Astrocyte (in vitro differentiated cells and primary cell): ENCODE results near the gene CLOCK. TPM values are rescaled to one million over a fixed set of nuclear protein-coding genes. Genes with fewer than 3 reads are reported as not detected.

Source experiments
- DNase-seq: peaks from one replicate; pipeline ENCODE4 v3.0.0-alpha.2; 2010; ENCODE audit warnings: low read depth
- FAIRE-seq: peaks from 2 replicates; lab custom pipeline; 2011; peaks lifted over from hg19 to GRCh38; lab: Jason Lieb, UNC
- H2AFZ ChIP-seq: 2 replicates; pipeline ENCODE4 v1.6.0; 2012; ENCODE audit warnings: low read depth, low read length, inconsistent platforms
- H3K27ac ChIP-seq: 2 replicates; pipeline ENCODE4 v1.5.1; 2011; ENCODE audit warnings: low read depth, low read length, inconsistent platforms
- H3K27me3 ChIP-seq: 2 replicates; pipeline ENCODE4 v1.6.0; 2011; ENCODE audit warnings: low read length, inconsistent platforms; ENCODE audit not compliant: insufficient read depth
- H3K36me3 ChIP-seq: 2 replicates; pipeline ENCODE4 v1.5.1; 2011; ENCODE audit warnings: low read length, inconsistent platforms; ENCODE audit not compliant: insufficient read depth
- H3K4me1 ChIP-seq: 2 replicates; pipeline ENCODE4 v1.5.1; 2011; ENCODE audit warnings: low read length, inconsistent platforms; ENCODE audit not compliant: insufficient read depth
- H3K4me2 ChIP-seq: 2 replicates; pipeline ENCODE4 v1.6.0; 2012; ENCODE audit warnings: low read length, inconsistent platforms
- H3K4me3 ChIP-seq: 2 replicates; pipeline ENCODE4 v1.5.1; 2011; ENCODE audit warnings: low read depth, mild to moderate bottlenecking, low read length, inconsistent platforms; ENCODE audit not compliant: insufficient read depth
- H3K79me2 ChIP-seq: 2 replicates; pipeline ENCODE4 v1.6.0; 2012; ENCODE audit warnings: mild to moderate bottlenecking, low read length, inconsistent platforms; ENCODE audit not compliant: insufficient read depth
- H3K9ac ChIP-seq: 2 replicates; pipeline ENCODE4 v1.6.0; 2012; ENCODE audit warnings: mild to moderate bottlenecking, low read length, inconsistent platforms
- H3K9me3 ChIP-seq: 2 replicates; pipeline ENCODE4 v1.5.1; 2012; ENCODE audit warnings: low read depth, mild to moderate bottlenecking, low read length, inconsistent platforms; ENCODE audit not compliant: insufficient read depth
- H4K20me1 ChIP-seq: 2 replicates; pipeline ENCODE4 v1.6.0; 2012; ENCODE audit warnings: low read length, inconsistent platforms; ENCODE audit not compliant: insufficient read depth
- H3K27ac Mint-ChIP-seq: one replicate; pipeline ENCODE4 v1.8.0; 2021; ENCODE audit warnings: mild to moderate bottlenecking, mixed read lengths; ENCODE audit not compliant: unreplicated experiment
- H3K27me3 Mint-ChIP-seq: one replicate; pipeline ENCODE4 v1.8.0; 2021; ENCODE audit warnings: low read depth, mixed read lengths; ENCODE audit not compliant: unreplicated experiment
- H3K36me3 Mint-ChIP-seq: one replicate; pipeline ENCODE4 v1.8.0; 2021; ENCODE audit warnings: low read depth, mixed read lengths; ENCODE audit not compliant: unreplicated experiment
- H3K4me1 Mint-ChIP-seq: one replicate; pipeline ENCODE4 v1.8.0; 2021; ENCODE audit warnings: low read depth, mixed read lengths; ENCODE audit not compliant: unreplicated experiment
- H3K4me3 Mint-ChIP-seq: one replicate; pipeline ENCODE4 v1.8.0; 2021; ENCODE audit warnings: mild to moderate bottlenecking, moderate library complexity, mixed read lengths; ENCODE audit not compliant: unreplicated experiment
- H3K9me3 Mint-ChIP-seq: one replicate; pipeline ENCODE4 v1.8.0; 2021; ENCODE audit warnings: mild to moderate bottlenecking, mixed read lengths; ENCODE audit not compliant: unreplicated experiment
- EZH2 ChIP-seq: IDR thresholded peaks from 2 replicates; pipeline ENCODE4 v1.6.1; 2012; ENCODE audit warnings: mild to moderate bottlenecking, low read length, inconsistent platforms; ENCODE audit not compliant: insufficient read depth
- total RNA-seq: library from RNA; stranded (reverse); gene quantifications from 2 replicates; pipeline ENCODE4 v1.2.1, GENCODE V29; 2021
- TF ChIP-seq, protein P1 (sequence below): IDR thresholded peaks from 2 replicates; pipeline ENCODE4 v1.5.1; 2011; ENCODE audit warnings: low read depth, mild to moderate bottlenecking, inconsistent platforms, low read length, moderate library complexity; ENCODE audit not compliant: insufficient read depth

The CLOCK gene
- total RNA-seq, 1 donor from 2014 or later = 20.4 TPM

DNA sequence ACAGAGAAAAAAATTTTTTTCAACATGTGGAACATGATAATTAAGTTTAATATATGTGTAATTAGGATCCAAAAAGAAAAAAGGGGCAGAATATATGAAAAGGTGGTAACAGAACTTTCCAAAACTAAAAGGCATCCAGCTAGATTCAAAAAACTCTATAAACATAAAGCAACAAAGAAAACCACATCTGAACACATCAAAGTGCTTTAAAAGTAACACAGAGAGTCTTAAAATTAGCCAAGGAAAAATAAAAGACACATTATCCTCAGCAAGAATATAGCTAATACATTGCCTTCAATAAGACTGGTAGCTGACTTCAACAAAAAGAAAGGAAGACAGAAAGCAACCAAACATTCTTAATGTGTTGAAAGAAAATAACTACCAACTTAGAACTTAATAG is 8.2 kb downstream of the CLOCK start:
- TF ChIP-seq, protein P1, sequence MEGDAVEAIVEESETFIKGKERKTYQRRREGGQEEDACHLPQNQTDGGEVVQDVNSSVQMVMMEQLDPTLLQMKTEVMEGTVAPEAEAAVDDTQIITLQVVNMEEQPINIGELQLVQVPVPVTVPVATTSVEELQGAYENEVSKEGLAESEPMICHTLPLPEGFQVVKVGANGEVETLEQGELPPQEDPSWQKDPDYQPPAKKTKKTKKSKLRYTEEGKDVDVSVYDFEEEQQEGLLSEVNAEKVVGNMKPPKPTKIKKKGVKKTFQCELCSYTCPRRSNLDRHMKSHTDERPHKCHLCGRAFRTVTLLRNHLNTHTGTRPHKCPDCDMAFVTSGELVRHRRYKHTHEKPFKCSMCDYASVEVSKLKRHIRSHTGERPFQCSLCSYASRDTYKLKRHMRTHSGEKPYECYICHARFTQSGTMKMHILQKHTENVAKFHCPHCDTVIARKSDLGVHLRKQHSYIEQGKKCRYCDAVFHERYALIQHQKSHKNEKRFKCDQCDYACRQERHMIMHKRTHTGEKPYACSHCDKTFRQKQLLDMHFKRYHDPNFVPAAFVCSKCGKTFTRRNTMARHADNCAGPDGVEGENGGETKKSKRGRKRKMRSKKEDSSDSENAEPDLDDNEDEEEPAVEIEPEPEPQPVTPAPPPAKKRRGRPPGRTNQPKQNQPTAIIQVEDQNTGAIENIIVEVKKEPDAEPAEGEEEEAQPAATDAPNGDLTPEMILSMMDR = no peak
- no peak for TF ChIP-seq EZH2
- H3K79me2 ChIP-seq = peaks cover 92% of the 10 kb centered on the region
- FAIRE-seq (no peak), DNase-seq (no peak)
- Mint-ChIP-seq H3K4me1 (peaks cover 4% of the 10 kb centered on the region), H3K27ac (no peak overlapping the region), H3K27me3 (no peaks in the 10 kb centered on the region), H3K36me3 (peaks cover 3% of the 10 kb centered on the region), H3K9me3 (no peaks in the 10 kb centered on the region), H3K4me3 (no peak overlapping the region)
- H3K36me3 ChIP-seq = no peaks in the 10 kb centered on the region
- no peaks in the 10 kb centered on the region for H3K4me1 ChIP-seq
- H4K20me1 ChIP-seq = peaks cover 48% of the 10 kb centered on the region
- H3K27ac ChIP-seq = no peak overlapping the region
- H3K9ac ChIP-seq = no peak overlapping the region
- H2AFZ ChIP-seq = no peak overlapping the region
- no peak overlapping the region for H3K4me3 ChIP-seq
- H3K4me2 ChIP-seq = no peak overlapping the region
- H3K9me3 ChIP-seq = no peaks in the 10 kb centered on the region
- no peaks in the 10 kb centered on the region for H3K27me3 ChIP-seq

DNA sequence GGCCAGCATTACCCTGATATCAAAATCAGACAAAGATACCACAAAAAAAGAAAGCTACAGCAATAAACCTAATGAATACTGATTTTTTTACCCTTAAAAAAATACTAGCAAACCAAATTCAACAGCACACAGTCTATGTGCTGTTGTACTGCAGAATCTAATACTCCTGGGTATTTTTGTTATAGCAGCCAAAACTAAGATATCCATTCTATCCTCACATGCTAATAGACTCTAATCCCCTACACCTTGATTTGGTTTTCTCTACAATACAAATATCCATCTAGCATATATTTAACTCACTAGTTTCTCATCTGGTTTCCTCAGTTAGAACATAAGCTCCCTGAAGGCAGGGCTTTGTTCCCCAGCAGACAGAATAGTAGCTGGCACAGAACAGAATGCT is 12.4 kb downstream of the CLOCK start:
- Mint-ChIP-seq H3K27me3 (no peaks in the 10 kb centered on the region), H3K4me1 (no peaks in the 10 kb centered on the region), H3K27ac (no peak overlapping the region), H3K4me3 (no peak overlapping the region), H3K9me3 (no peaks in the 10 kb centered on the region), H3K36me3 (peaks cover 6% of the 10 kb centered on the region)
- H4K20me1 ChIP-seq = peaks cover 33% of the 10 kb centered on the region
- H3K9me3 ChIP-seq = no peaks in the 10 kb centered on the region
- H2AFZ ChIP-seq = no peak overlapping the region
- H3K79me2 ChIP-seq = peaks cover 96% of the 10 kb centered on the region
- no peaks in the 10 kb centered on the region for H3K36me3 ChIP-seq
- no peak overlapping the region for H3K4me2 ChIP-seq
- no peak overlapping the region for H3K9ac ChIP-seq
- no peak for TF ChIP-seq EZH2
- TF ChIP-seq, protein P1 = no peak
- no peak overlapping the region for H3K27ac ChIP-seq
- DNase-seq (no peak), FAIRE-seq (no peak)
- no peaks in the 10 kb centered on the region for H3K4me1 ChIP-seq
- no peaks in the 10 kb centered on the region for H3K27me3 ChIP-seq
- no peak overlapping the region for H3K4me3 ChIP-seq

DNA sequence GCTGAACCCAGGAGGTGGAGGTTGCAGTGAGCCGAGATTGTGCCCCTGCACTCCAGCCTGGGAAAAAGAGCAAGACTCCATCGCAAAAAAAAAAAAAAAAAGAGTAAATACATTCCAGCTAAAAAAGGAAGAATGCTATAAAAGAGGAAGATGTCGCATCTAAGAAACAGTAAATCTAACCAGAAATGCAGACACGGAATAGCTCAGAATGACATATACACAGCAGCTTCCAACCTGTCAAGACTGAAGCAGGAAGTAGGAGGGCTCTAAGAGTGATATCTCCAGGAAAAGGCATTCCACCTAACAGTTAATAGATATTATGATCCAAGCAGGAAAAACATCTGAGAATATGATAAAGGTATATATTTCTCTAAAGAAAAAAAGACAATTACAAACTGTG is 16.0 kb downstream of the CLOCK start:
- H3K27me3 Mint-ChIP-seq = no peaks in the 10 kb centered on the region
- no peak for FAIRE-seq
- H3K4me1 ChIP-seq = no peaks in the 10 kb centered on the region

More for the DNA sequence above, 16.0 kb downstream of the CLOCK start:
- H3K27ac Mint-ChIP-seq = no peak overlapping the region
- Histone ChIP-seq H3K4me3 (no peak overlapping the region), H3K9ac (no peak overlapping the region), H3K36me3 (no peaks in the 10 kb centered on the region), H3K27me3 (no peaks in the 10 kb centered on the region), H3K27ac (no peak overlapping the region), H3K9me3 (no peaks in the 10 kb centered on the region), H4K20me1 (peaks cover 15% of the 10 kb centered on the region), H2AFZ (no peak overlapping the region), H3K79me2 (peaks cover 93% of the 10 kb centered on the region), H3K4me2 (no peak overlapping the region)
- H3K4me1 Mint-ChIP-seq = no peaks in the 10 kb centered on the region
- no peak overlapping the region for H3K4me3 Mint-ChIP-seq
- DNase-seq = no peak
- peaks cover 8% of the 10 kb centered on the region for H3K36me3 Mint-ChIP-seq
- TF ChIP-seq, protein P1 = no peak
- no peak for TF ChIP-seq EZH2
- no peaks in the 10 kb centered on the region for H3K9me3 Mint-ChIP-seq
